K562 (cell line): Measurements from ENCODE around the gene NDP. TPM values are rescaled to one million over a fixed set of nuclear protein-coding genes. Genes with fewer than 3 reads are reported as not detected.

Source experiments
- ATAC-seq: fragments of 200-7000 bp; cut with Tn5 transposase; 3 replicates; pipeline ENCODE4 v1.9.1; 2020; ENCODE audit warnings: moderate library complexity
- BruUV-seq: library from RNA; stranded (reverse); fragments of 400-500 nt; replicated peaks from 2 replicates; lab custom pipeline; 2021; lab: Mats Ljungman, UMichigan
- CTCF ChIA-PET: fragments of 300-600 bp; formaldehyde crosslinking; extraction: SDS; loops from one replicate; lab custom pipeline; 2021; ENCODE audit warnings: low intra/inter-chr PET ratio; lab: Yijun Ruan, JAX
- POLR2A ChIA-PET: fragments of 300-600, 350-650 bp; sonication (Branson Sonifier 250); formaldehyde crosslinking; extraction: SDS; loops from one replicate; lab custom pipeline; 2021; ENCODE audit warnings: antibody characterized with exemption, inconsistent platforms; lab: Yijun Ruan, JAX
- DNase-seq, 4 experiments: peaks; one replicate each; pipeline versions ENCODE4 v3.0.0 to v3.0.0-alpha.2; 2011 to 2018; ENCODE audit warnings: low spot score in 3 of 4, mixed read lengths in 3 of 4; ENCODE audit errors: extremely low read depth in 1 of 4
- FAIRE-seq: peaks from 2 replicates; lab custom pipeline; 2011; peaks lifted over from hg19 to GRCh38; lab: Jason Lieb, UNC
- H2AFZ ChIP-seq: 2 replicates; pipeline ENCODE4 v1.6.0; 2011; ENCODE audit warnings: low read depth, low read length, control low read depth, inconsistent platforms
- H3K27ac ChIP-seq: fragments of 200-600 bp; 3 replicates; pipeline ENCODE4 v1.8.0; 2011; ENCODE audit warnings: low read depth, mild to moderate bottlenecking, control low read depth, inconsistent platforms, low read length, moderate library complexity, mixed read lengths; ENCODE audit errors: extremely low read depth
- H3K27me3 ChIP-seq, 2 experiments: fragments of 300-600 bp in 1 of 2; 2 replicates in 1 of 2; 3 replicates in 1 of 2; pipeline versions ENCODE4 v1.6.0 to v1.8.0; 2011; ENCODE audit warnings: inconsistent platforms in 2 of 2, low read length in 2 of 2, mild to moderate bottlenecking in 1 of 2, mixed read lengths in 1 of 2, moderate library complexity in 1 of 2; ENCODE audit not compliant: control insufficient read depth in 2 of 2, insufficient read depth in 2 of 2
- H3K36me3 ChIP-seq: fragments of 300-600 bp; 3 replicates; pipeline ENCODE4 v1.8.0; 2011; ENCODE audit warnings: mild to moderate bottlenecking, low read length, inconsistent platforms; ENCODE audit not compliant: control insufficient read depth, insufficient read depth
- H3K4me1 ChIP-seq, 2 experiments: fragments of 200-600 bp in 1 of 2; replicated peaks in 1 of 2; 2 replicates in 1 of 2; 3 replicates in 1 of 2; pipeline versions ENCODE4 v1.5.1 to v1.8.0; 2011; ENCODE audit warnings: inconsistent platforms in 2 of 2, low read length in 2 of 2, mild to moderate bottlenecking in 1 of 2, mixed read lengths in 1 of 2, moderate library complexity in 1 of 2; ENCODE audit not compliant: control insufficient read depth in 2 of 2, insufficient read depth in 2 of 2
- H3K4me2 ChIP-seq: 2 replicates; pipeline ENCODE4 v1.6.1; 2011; ENCODE audit warnings: low read length, control low read depth, inconsistent platforms, mixed read lengths; ENCODE audit not compliant: insufficient read depth
- H3K4me3 ChIP-seq: fragments of 200-600 bp; sonication (generic), shearing (Covaris generic); 2 replicates; pipeline ENCODE4 v1.5.1; 2016; ENCODE audit warnings: control low read depth, inconsistent platforms
- H3K79me2 ChIP-seq: fragments of 200-600 bp; 3 replicates; pipeline ENCODE4 v1.8.0; 2011; ENCODE audit warnings: low read length, inconsistent platforms; ENCODE audit not compliant: control insufficient read depth, insufficient read depth
- H3K9ac ChIP-seq, 2 experiments: 2 replicates each; pipeline versions ENCODE4 v1.6.0 to v1.6.1; 2011; ENCODE audit warnings: low read depth in 2 of 2, low read length in 2 of 2, control low read depth in 1 of 2, inconsistent platforms in 1 of 2, mild to moderate bottlenecking in 1 of 2, mixed read lengths in 1 of 2; ENCODE audit not compliant: insufficient read depth in 1 of 2
- H3K9me1 ChIP-seq: one replicate; pipeline ENCODE4 v1.6.0; 2011; ENCODE audit warnings: inconsistent platforms, mild to moderate bottlenecking, low read length, moderate library complexity; ENCODE audit not compliant: control insufficient read depth, insufficient read depth
- H3K9me3 ChIP-seq: replicated peaks from 2 replicates; pipeline ENCODE4 v1.5.1; 2011; ENCODE audit warnings: low read depth, low read length, inconsistent platforms; ENCODE audit not compliant: control insufficient read depth, insufficient read depth
- H4K20me1 ChIP-seq: replicated peaks from 2 replicates; pipeline ENCODE4 v1.6.1; 2011; ENCODE audit warnings: low read length, inconsistent platforms, mixed read lengths; ENCODE audit not compliant: control insufficient read depth, insufficient read depth
- CBFA2T3 ChIP-seq: fragments of 450-650 bp; IDR thresholded peaks from 2 replicates; pipeline ENCODE4 v1.6.1; 2017
- CBFB ChIP-seq: sonication (generic); formaldehyde crosslinking; IDR thresholded peaks from 2 replicates; pipeline ENCODE4 v1.4.0; 2020; ENCODE audit warnings: mild to moderate bottlenecking, missing genetic modification reagents
- HDGF ChIP-seq: fragments of 450-650 bp; IDR thresholded peaks from 2 replicates; pipeline ENCODE4 v1.6.1; 2016
- KAT8 ChIP-seq: fragments of 450-650 bp; IDR thresholded peaks from 2 replicates; pipeline ENCODE4 v1.6.1; 2016; ENCODE audit warnings: low read depth, mild to moderate bottlenecking
- LARP7 ChIP-seq: fragments of 450-650 bp; IDR thresholded peaks from 2 replicates; pipeline ENCODE4 v1.6.1; 2016
- NFRKB ChIP-seq: fragments of 450-650 bp; IDR thresholded peaks from 2 replicates; pipeline ENCODE4 v1.6.1; 2016; ENCODE audit warnings: low read depth
- POU5F1 ChIP-seq: fragments of 150-350 bp; IDR thresholded peaks from 2 replicates; pipeline ENCODE4 v1.6.1; 2014; ENCODE audit warnings: borderline replicate concordance, low read length, low read depth, mild to moderate bottlenecking; ENCODE audit not compliant: partially characterized antibody
- SPI1 ChIP-seq: IDR thresholded peaks from 2 replicates; pipeline ENCODE4 v1.6.1; 2011; ENCODE audit warnings: low read depth, low read length, control low read depth, borderline replicate concordance
- TBP ChIP-seq: optimal IDR thresholded peaks from 2 replicates; pipeline ENCODE3; 2011; ENCODE audit warnings: low read depth, low read length, improper control_type of control experiment
- YBX1 ChIP-seq: fragments of 450-650 bp; IDR thresholded peaks from 2 replicates; pipeline ENCODE4 v1.7.1; 2016; ENCODE audit warnings: mild to moderate bottlenecking
- ZZZ3 ChIP-seq: fragments of 450-650 bp; IDR thresholded peaks from 2 replicates; pipeline ENCODE4 v1.6.1; 2016; ENCODE audit warnings: antibody characterized with exemption, mild to moderate bottlenecking, moderate library complexity
- WGBS: fragments of 100-300 bp; shearing (Covaris generic); methylation state at CpG from one replicate; pipeline ENCODE4 v1.1.6; 2016; ENCODE audit warnings: low coverage, mixed read lengths; ENCODE audit not compliant: insufficient coverage; ENCODE audit errors: missing lambda C conversion rate; 5-methylcytosine and 5-hydroxymethylcytosine counted together
- in situ Hi-C: fragments of 300-500 bp; cut with MboI; formaldehyde crosslinking; loops from 4 replicates; pipeline ENCODE4 v1.15.0; 2018; ENCODE audit warnings: inconsistent platforms, mixed read lengths
- intact Hi-C: fragments of 100-400 bp; cut with micrococcal nuclease; formaldehyde crosslinking; loops from 2 replicates; pipeline ENCODE4 v1.14.2; 2022
- polyA plus RNA-seq, 8 experiments: library from polyadenylated mRNA; depleted of rRNA in 4 of 8; stranded (reverse) in 5 of 8; unstranded in 3 of 8; fragments of >200 nt; fragmentation: Nextera tagmentation in 2 of 8; fragmentation: Illumina TruSeq in 1 of 8; extraction: Ambion mirVana in 2 of 8; extraction: Trizol in 1 of 8; gene quantifications; 2 replicates each; pipeline versions ENCODE4 v1.2.1 to v1.2.3, GENCODE V29; 2011 to 2014; ENCODE audit warnings: inconsistent platforms in 1 of 8, missing spikeins in 1 of 8
- total RNA-seq, 7 experiments: library from RNA; depleted of rRNA in 6 of 7; stranded (reverse); fragments of >200 nt in 6 of 7; fragmentation: Illumina TruSeq in 2 of 7; extraction: Trizol in 2 of 7; gene quantifications; 2 replicates each; pipeline versions ENCODE4 v1.2.1 to v1.2.3, GENCODE V29; 2011 to 2021; ENCODE audit warnings: low replicate concordance in 1 of 7
- TF ChIP-seq, protein P1 (sequence below): fragments of 450-650 bp; IDR thresholded peaks from 2 replicates; pipeline ENCODE4 v1.6.1; 2016; ENCODE audit warnings: low read depth, mild to moderate bottlenecking, moderate library complexity

The NDP gene
- total and polyA plus RNA-seq, 9 of the 15 experiments (the other 6 are each of a cell fraction or from before 2014, with no cell fraction given): not detected

- in situ Hi-C loops (loop anchor here (25.0 kb wide), 1 partner anchor 1092 kb away; no protein-coding TSS in a partner anchor), intact Hi-C loops (no loop called here)
- Histone ChIP-seq H3K36me3 (no peaks in the 10 kb centered on the region), H2AFZ (no peak overlapping the region), H3K27ac (no peak overlapping the region), H3K4me2 (no peak overlapping the region), H3K9ac (no peak overlapping the region), H3K9me3 (no peaks in the 10 kb centered on the region), H3K27me3 (peaks cover 3 to 22% of the 10 kb centered on the region in 2 experiments; a peak in 4 of 5 replicates), H3K79me2 (no peaks in the 10 kb centered on the region), H4K20me1 (no peaks in the 10 kb centered on the region), H3K9me1 (no peaks in the 10 kb centered on the region)
- FAIRE-seq (no peak), DNase-seq (no peak), ATAC-seq (no peak)
- no TSS peak for BruUV-seq
- POLR2A ChIA-PET: interaction anchor here (0.5 to 0.7 kb wide), 2 partner anchors 515 to 617 kb away, joined by 3 read pairs; no protein-coding TSS in a partner anchor
- WGBS: 1% methylated on average over 15 of the region's 19 CpGs
- CTCF ChIA-PET: no interaction called here
- TF ChIP-seq YBX1 (no peak), HDGF (no peak), ZZZ3 (no peak), CBFB (CRISPR knock-in tag) (no peak), KAT8 (no peak), SPI1 (no peak), POU5F1 (no peak), CBFA2T3 (no peak), NFRKB (no peak), LARP7 (no peak), TBP (no peak)
- TF ChIP-seq, protein P1, sequence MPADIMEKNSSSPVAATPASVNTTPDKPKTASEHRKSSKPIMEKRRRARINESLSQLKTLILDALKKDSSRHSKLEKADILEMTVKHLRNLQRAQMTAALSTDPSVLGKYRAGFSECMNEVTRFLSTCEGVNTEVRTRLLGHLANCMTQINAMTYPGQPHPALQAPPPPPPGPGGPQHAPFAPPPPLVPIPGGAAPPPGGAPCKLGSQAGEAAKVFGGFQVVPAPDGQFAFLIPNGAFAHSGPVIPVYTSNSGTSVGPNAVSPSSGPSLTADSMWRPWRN: no peak
- TF ChIP-seq, all 486 proteins: peak for 0
- Histone ChIP-seq H3K4me3 (no peak overlapping the region), H3K4me1 (no peaks in the 10 kb centered on the region)
These were observed 3.4 kb downstream of the NDP start for GRCh38 chrX:43969504-43970501.
